Panc1 (cell line): Measurements from ENCODE around the gene POLDIP3. TPM values are rescaled to one million over a fixed set of nuclear protein-coding genes. Genes with fewer than 3 reads are reported as not detected.

ENCODE experiments used
- ATAC-seq: fragments of 200-7000 bp; cut with Tn5 transposase; 2 replicates; pipeline ENCODE4 v1.9.1; 2020; ENCODE audit warnings: mild to moderate bottlenecking, moderate library complexity
- BruUV-seq: library from RNA; stranded (reverse); fragments of 400-500 nt; replicated peaks from 2 replicates; lab custom pipeline; 2021; lab: Mats Ljungman, UMichigan
- CTCF ChIA-PET: fragments of 300-600 bp; sonication (Branson Sonifier 250); formaldehyde crosslinking; loops from one replicate; lab custom pipeline; 2022; ENCODE audit warnings: antibody characterized with exemption; lab: Charles Lee
- POLR2A ChIA-PET: fragments of 300-600 bp; sonication (Branson Sonifier 250); formaldehyde crosslinking; loops from one replicate; lab custom pipeline; 2022; ENCODE audit warnings: antibody characterized with exemption; lab: Charles Lee
- DNase-seq: peaks from one replicate; pipeline ENCODE4 v3.0.0-alpha.2; 2010; ENCODE audit warnings: low read depth, low spot score
- H3K27ac ChIP-seq: 2 replicates; pipeline ENCODE4 v1.5.1; 2011; ENCODE audit warnings: mild to moderate bottlenecking, low read length, inconsistent platforms
- H3K27me3 ChIP-seq: fragments of 200-500 bp; sonication (Bioruptor generic); 2 replicates; pipeline ENCODE4 v1.6.0; 2014; ENCODE audit warnings: low read length, inconsistent platforms; ENCODE audit not compliant: control insufficient read depth, insufficient read depth
- H3K36me3 ChIP-seq: fragments of 200-500 bp; sonication (Bioruptor generic); 2 replicates; pipeline ENCODE4 v1.5.1; 2014; ENCODE audit warnings: inconsistent platforms, mild to moderate bottlenecking, low read length, moderate library complexity; ENCODE audit not compliant: control insufficient read depth, insufficient read depth
- H3K4me1 ChIP-seq: 2 replicates; pipeline ENCODE4 v1.5.1; 2011; ENCODE audit warnings: inconsistent platforms, mild to moderate bottlenecking, low read length, moderate library complexity; ENCODE audit not compliant: control insufficient read depth, insufficient read depth
- H3K4me3 ChIP-seq, 2 experiments: 2 replicates each; pipeline ENCODE4 v1.5.1; 2011 to 2012; ENCODE audit warnings: low read depth in 2 of 2, low read length in 2 of 2, mild to moderate bottlenecking in 2 of 2, inconsistent platforms in 1 of 2, moderate library complexity in 1 of 2
- H3K9me3 ChIP-seq: fragments of 200-500 bp; sonication (Bioruptor generic); 2 replicates; pipeline ENCODE4 v1.5.1; 2014; ENCODE audit warnings: low read depth, mild to moderate bottlenecking, inconsistent platforms, low read length, moderate library complexity; ENCODE audit not compliant: control insufficient read depth, insufficient read depth
- POLR2AphosphoS5 ChIP-seq: IDR thresholded peaks from 2 replicates; pipeline ENCODE4 v1.6.1; 2012; ENCODE audit warnings: mild to moderate bottlenecking, low read depth, low read length, moderate library complexity
- REST ChIP-seq, 2 experiments: IDR thresholded peaks; 2 replicates each; pipeline ENCODE4 v1.6.1; 2011 to 2012; ENCODE audit warnings: low read depth in 2 of 2, control low read depth in 1 of 2, low read length in 1 of 2, mild to moderate bottlenecking in 1 of 2, moderate library complexity in 1 of 2; ENCODE audit not compliant: insufficient read depth in 1 of 2
- SIN3A ChIP-seq: IDR thresholded peaks from 2 replicates; pipeline ENCODE4 v1.6.1; 2012; ENCODE audit warnings: low read depth, mild to moderate bottlenecking, low read length, moderate library complexity, borderline replicate concordance; ENCODE audit not compliant: insufficient read depth
- TCF7L2 ChIP-seq: IDR thresholded peaks from 2 replicates; pipeline ENCODE4 v1.6.1; 2011; ENCODE audit warnings: mild to moderate bottlenecking, low read depth, low read length, inconsistent platforms
- in situ Hi-C: cut with HindIII; loops from 2 replicates; pipeline ENCODE4 v1.10.0; 2016; ENCODE audit warnings: low sequenced_read_pairs, low pct_unique_long_range_greater_than_20kb
- intact Hi-C: fragments of 100-400 bp; cut with micrococcal nuclease; formaldehyde crosslinking; loops from one replicate; pipeline ENCODE4 v1.10.0; 2022; ENCODE audit not compliant: unreplicated experiment
- total RNA-seq: library from RNA; stranded (reverse); gene quantifications from one replicate; pipeline ENCODE4 v1.2.1, GENCODE V29; 2021; ENCODE audit not compliant: unreplicated experiment
- TF ChIP-seq, protein P1 (sequence below): fragments of 450-650 bp; IDR thresholded peaks from 2 replicates; pipeline ENCODE4 v1.5.1; 2017; ENCODE audit warnings: mild to moderate bottlenecking

Gene POLDIP3
- total RNA-seq, 1 experiment from 2014 or later, result 46.6 TPM

- H3K27ac ChIP-seq, result no peak overlapping the region
- H3K27me3 ChIP-seq, result no peaks in the 10 kb centered on the region
- POLR2A ChIA-PET, result no interaction called here
- CTCF ChIA-PET, result no interaction called here
- in situ Hi-C loops, result no loop called here
- no peak overlapping the region for H3K4me3 ChIP-seq
- no peak for DNase-seq
- TF ChIP-seq SIN3A, result no peak
- no peak for TF ChIP-seq REST (IDR thresholded peaks at IDR 0.05; ENCODE audit: insufficient read depth in 1 of 2, low read depth in 2 of 2, low read length in 1 of 2)
- TF ChIP-seq POLR2AphosphoS5, result no peak
- TF ChIP-seq, protein P1, sequence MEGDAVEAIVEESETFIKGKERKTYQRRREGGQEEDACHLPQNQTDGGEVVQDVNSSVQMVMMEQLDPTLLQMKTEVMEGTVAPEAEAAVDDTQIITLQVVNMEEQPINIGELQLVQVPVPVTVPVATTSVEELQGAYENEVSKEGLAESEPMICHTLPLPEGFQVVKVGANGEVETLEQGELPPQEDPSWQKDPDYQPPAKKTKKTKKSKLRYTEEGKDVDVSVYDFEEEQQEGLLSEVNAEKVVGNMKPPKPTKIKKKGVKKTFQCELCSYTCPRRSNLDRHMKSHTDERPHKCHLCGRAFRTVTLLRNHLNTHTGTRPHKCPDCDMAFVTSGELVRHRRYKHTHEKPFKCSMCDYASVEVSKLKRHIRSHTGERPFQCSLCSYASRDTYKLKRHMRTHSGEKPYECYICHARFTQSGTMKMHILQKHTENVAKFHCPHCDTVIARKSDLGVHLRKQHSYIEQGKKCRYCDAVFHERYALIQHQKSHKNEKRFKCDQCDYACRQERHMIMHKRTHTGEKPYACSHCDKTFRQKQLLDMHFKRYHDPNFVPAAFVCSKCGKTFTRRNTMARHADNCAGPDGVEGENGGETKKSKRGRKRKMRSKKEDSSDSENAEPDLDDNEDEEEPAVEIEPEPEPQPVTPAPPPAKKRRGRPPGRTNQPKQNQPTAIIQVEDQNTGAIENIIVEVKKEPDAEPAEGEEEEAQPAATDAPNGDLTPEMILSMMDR, result no peak
- TF ChIP-seq TCF7L2, result no peak
- H3K36me3 ChIP-seq, result no peaks in the 10 kb centered on the region; the same call in 1 of the 2 replicates
- BruUV-seq, result no TSS peak
- intact Hi-C loops, result no loop called here
- ATAC-seq, result no peak
- no peaks in the 10 kb centered on the region; the same call in none of the 2 replicates for H3K4me1 ChIP-seq
- no peaks in the 10 kb centered on the region for H3K9me3 ChIP-seq
Measured at GRCh38 chr22:42646569-42647525, 32.2 kb upstream of the POLDIP3 start.

- ChIA-PET POLR2A (no interaction called here), CTCF (no interaction called here)
- intact Hi-C loops, result no loop called here
- Histone ChIP-seq H3K4me3 (no peak overlapping the region), H3K4me1 (no peaks in the 10 kb centered on the region; the same call in none of the 2 replicates), H3K27ac (no peak overlapping the region), H3K9me3 (no peaks in the 10 kb centered on the region), H3K36me3 (no peaks in the 10 kb centered on the region; the same call in 1 of the 2 replicates), H3K27me3 (no peaks in the 10 kb centered on the region)
- DNase-seq (no peak), ATAC-seq (no peak)
- BruUV-seq, result no TSS peak
- in situ Hi-C loops, result no loop called here
- TF ChIP-seq POLR2AphosphoS5 (no peak), SIN3A (no peak), TCF7L2 (no peak), REST (IDR thresholded peaks at IDR 0.05; ENCODE audit: insufficient read depth in 1 of 2, low read depth in 2 of 2, low read length in 1 of 2) (no peak)
- TF ChIP-seq, protein P1, result no peak
Measured at GRCh38 chr22:42645938-42646568, 31.4 kb upstream of the POLDIP3 start.
